Activated CD4-positive, alpha-beta T cell treated with anti-CD3 and anti-CD28 coated beads, Interleukin-10, Interleukin-2, amounts not matched to agents 100 ng/mL and 50 ng/mL, durations not matched to agents 16 hours and 8 hours (primary cell): ENCODE measurements around the gene PCNX3.

ENCODE experiments used
- DNase-seq: peaks from one replicate; pipeline ENCODE4 v3.0.0-alpha.2; 2020

Gene PCNX3

DNA sequence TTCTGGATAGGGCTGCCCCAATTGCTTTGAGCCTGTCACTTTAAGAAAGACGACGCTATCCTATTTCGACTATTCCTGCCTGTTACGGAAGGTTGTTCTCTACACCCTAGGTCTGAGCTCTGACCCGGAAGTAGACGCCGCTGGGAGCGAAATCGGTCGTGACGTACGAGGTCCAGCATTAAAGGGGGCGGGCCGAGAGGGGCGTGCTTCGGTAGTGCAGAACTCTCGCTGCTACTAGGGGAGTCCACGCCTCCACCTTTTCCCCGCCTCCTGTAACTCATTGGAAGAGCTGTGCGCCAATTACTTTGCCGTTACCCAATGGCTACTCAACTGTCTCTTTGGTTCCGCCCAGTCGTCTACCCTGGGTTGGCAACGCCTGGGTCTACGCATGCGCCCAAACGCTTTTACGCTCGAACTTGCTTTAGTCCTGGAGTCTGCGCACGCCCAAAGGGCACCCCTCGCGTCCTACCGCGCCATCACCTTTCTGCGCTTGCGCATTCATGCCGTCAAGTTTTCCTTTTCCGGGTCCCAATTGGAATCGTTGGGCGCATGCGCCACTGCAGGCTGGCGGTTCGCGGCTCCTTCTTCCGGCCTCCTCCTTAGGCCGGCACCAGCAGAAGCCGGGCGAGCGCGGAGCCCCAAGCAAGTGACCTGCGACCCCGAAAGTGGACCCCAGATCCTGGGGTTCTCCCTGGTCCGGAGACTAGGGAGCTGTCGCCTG lies at the start of gene PCNX3:
Gene PCNX3 (plus strand): TSS at position 548 of the 721 bp plus-strand sequence. CDS start 536 bp downstream, outside the sequence.
- DNase-seq: peak; percentile 100

- no peak for DNase-seq
Observed at GRCh38 chr11:65569164-65569972, 46.2 kb upstream of the PCNX3 start.

GRCh38 chr11:65569973-65570918 lies 45.3 kb upstream of the PCNX3 start, which contains the start of gene ZNRD2:
Gene ZNRD2, plus strand, starts transcription at chr11:65570477. Its CDS starts 15 bp downstream, at chr11:65570492.
- peak; percentile 100 for DNase-seq

DNA sequence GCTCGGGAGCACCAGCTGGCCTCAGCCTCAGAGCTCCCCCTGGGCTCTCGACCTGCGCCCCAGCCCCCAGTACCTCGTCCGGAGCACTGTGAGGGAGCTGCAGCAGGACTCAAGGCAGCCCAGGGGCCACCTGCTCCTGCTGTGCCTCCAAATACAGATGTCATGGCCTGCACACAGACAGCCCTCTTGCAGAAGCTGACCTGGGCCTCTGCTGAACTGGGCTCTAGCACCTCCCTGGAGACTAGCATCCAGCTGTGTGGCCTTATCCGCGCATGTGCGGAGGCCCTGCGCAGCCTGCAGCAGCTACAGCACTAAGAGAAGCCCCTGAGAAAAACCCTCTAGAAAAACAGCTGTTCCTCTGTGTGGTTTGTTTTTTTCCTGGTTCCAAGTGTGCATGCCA lies 44.2 kb upstream of the PCNX3 start:
- DNase-seq: no peak

GRCh38 chr11:65571940-65572339 lies 43.6 kb upstream of the PCNX3 start:
- DNase-seq: peak; percentile 41

- DNase-seq: peak; percentile 91
Observed at GRCh38 chr11:65572356-65573051, 43.1 kb upstream of the PCNX3 start, which contains the start of gene FAM89B. Gene FAM89B, plus strand, starts transcription at chr11:65572538. Its CDS starts 132 bp downstream, at chr11:65572670.

- peak; percentile 42 for DNase-seq
Observed at GRCh38 chr11:65573391-65574079, 42.0 kb upstream of the PCNX3 start.

GRCh38 chr11:65574109-65574810 lies 41.3 kb upstream of the PCNX3 start:
- DNase-seq: peak; percentile 98

DNA sequence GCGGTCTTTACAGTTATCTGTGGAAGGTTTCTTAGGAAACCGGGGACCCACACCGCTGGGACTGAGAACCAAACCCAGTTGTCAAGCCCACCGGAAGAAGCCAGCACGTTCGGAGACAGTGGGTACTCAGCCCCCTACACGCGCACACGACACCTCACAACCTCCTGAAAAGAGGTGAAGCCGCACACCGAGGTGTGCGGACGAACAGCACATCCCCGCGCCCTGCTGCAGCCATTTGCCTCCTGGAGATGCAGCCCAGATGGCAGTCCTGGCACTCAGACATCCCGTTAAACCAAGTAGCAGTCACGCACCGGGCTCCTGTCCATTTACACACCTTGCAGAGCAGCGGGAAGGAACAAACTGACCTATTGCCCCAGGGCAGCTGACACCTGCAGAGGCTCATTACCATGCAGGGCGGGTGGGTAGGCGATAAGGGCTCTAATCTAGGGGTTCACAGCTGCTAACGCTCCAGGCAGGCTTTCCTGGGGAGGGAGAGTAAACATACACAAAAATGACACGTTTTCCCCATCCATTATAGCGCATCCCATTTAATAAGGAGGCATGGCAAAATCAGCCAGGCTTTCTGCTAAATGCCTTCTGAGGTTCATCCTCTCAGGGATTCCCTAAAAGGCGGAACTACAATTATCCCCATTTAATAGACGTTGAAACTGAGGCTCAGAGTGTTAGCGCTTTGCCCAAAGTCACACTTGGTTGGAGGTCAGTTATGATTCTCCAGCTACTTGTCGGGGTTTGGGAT lies 40.6 kb upstream of the PCNX3 start:
- no peak for DNase-seq

DNA sequence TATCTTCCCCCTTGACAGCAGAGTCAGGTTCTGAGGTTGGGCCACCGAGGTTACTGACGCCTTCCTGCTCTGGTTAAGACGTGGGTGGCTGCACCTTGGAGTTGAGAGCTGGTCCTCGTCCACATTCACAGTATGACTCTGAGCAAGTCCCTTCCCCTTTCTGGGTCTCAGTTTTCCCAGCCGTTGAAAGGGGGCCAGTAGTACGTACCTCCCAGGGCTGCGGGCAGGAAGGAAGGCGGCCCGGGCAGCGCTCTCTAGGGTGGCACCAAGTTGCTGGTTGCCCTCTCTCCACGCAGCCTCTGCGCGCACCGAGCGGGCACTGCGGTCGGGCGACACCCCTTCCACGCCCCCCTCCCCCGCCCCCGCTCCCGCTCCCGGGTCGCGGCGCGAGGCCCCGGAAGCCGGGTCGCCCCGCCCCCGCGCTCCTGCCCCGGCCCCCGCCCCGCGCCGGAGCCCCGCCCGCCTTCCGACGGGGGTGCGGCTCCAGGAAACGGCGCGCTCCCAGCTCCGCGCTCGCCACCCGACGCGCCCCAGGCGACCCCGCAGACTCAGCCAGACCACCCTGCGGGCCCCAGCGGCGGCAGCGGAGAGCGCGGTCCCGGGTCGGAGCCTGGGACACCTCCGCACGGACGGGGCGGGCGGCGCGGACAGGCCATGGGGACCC lies 39.9 kb upstream of the PCNX3 start, which contains the start of gene EHBP1L1:
Gene EHBP1L1 (plus strand): TSS at position 486 of the 664 bp plus-strand sequence. CDS start 250 bp downstream, outside the sequence.
- DNase-seq: peak; percentile 90

- DNase-seq: no peak
Observed at GRCh38 chr11:65576232-65576866, 39.2 kb upstream of the PCNX3 start.

DNA sequence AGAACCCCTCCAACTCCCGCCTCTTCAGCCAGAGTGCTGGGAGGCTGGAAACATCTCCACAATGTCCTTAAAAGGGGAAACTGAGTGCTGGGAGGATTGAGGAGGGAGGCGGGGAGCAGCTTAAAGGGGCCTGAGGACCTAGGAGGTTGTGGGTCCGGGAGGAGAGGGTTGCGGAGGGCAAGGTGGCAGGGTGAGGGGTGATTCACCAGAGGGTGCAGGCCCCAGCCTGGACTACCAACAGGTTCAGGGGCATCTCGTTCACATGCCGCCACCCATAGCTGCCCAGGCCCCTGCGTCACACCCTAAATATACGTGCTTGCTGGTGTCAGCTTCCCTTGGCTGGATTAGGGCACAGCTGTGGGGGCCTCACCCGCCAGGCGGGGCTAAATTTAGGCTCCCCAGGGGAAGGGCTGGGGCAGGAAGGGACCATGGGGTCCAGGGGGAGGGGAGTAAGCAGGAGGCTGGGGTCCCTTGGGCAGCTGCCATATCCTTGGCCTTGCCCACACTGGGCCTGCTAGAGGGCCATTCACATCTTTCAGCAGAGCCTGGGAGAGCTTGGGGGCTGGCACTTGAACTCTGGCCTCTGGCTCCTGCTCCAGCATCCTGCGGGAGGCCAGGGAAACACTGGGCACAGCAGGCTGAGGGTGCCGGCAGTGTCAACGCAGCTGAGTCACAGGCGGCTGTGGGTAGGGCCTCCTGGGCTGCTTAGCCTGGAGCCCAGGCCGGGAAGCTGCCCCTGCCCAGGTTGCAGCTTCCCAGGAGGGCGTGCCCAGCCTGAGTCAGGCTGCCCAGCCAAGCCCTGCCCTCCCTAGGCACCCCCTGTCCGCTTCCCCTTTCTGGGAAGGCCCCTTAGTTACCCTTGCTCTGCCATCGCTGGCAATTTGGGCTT lies 38.5 kb upstream of the PCNX3 start:
- peak; percentile 45 for DNase-seq

DNA sequence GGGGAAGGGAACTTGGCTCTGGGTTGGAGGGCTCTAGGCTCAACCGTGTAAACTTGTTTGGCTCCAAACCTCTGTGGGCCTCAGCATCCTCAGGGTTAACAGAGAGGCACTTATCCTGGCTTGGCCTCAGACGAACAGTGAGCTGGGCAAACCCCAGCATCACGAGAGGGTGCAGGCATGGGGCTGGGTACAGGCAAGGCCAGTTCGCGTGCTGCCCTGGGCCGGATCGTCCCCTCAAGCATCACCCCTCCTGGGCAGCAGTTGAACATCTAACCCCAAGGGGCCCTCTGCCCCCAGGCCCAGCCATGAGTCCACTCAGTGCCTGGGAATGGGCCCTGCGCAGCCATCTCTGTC lies 37.8 kb upstream of the PCNX3 start:
- no peak for DNase-seq

DNA sequence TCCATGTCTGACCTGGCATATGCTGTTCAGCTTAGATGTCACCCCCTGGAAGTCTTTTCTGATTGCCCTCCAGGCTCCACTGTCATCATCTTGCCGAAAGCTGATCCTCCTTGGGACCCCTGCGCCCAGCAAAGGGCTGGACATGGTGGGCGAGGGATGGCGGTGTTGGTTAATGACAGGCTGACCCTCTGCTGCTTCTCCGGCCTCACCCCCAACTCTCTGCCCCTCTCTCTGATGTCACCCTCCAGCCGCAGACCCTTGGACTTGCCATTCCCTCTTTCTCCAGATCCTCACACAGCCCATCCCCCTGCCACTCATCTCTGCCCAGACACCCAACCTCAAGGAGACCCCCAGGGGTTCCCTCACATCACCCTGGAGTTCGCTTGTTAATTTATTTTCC lies 37.4 kb upstream of the PCNX3 start:
- no peak for DNase-seq

DNA sequence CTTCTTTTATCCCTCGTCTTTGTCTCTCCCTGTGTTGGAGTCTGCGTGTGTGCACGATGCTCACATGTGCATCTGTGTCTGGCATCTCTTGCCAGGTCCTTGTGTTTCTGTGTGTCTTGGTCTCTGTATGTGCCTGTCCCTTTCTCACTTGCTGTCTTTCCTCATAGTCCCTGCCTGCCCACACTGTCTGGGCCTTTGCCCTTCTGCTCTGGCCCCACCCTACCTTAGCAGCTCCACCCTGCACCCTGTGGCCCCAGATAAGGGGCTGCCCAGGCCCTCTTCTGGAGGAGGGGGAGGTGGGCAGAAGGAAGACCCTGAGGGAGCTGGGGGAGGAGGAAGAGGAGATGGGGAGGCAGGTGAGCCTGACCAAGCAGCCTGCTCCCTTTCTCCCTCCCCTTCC lies 36.9 kb upstream of the PCNX3 start:
- no peak for DNase-seq

DNA sequence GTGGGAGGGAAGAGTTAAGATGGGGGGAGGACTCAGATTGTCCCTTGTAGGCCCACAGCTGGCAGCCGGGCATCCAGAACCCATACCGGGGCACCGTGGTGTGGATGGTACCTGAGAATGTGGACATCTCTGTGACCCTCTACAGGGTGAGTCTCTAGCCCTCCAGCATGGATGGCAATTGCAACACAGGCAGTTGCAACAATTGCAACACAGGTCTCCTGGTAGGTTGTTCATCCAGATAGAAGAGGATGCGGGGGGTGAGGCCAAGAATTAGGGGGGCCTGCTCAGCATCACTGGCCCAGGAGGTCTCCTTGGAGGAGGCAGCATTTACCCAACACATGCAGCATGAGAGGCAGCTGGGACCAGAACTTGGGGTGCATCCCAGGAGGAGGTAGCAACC lies 36.3 kb upstream of the PCNX3 start:
- no peak for DNase-seq

DNA sequence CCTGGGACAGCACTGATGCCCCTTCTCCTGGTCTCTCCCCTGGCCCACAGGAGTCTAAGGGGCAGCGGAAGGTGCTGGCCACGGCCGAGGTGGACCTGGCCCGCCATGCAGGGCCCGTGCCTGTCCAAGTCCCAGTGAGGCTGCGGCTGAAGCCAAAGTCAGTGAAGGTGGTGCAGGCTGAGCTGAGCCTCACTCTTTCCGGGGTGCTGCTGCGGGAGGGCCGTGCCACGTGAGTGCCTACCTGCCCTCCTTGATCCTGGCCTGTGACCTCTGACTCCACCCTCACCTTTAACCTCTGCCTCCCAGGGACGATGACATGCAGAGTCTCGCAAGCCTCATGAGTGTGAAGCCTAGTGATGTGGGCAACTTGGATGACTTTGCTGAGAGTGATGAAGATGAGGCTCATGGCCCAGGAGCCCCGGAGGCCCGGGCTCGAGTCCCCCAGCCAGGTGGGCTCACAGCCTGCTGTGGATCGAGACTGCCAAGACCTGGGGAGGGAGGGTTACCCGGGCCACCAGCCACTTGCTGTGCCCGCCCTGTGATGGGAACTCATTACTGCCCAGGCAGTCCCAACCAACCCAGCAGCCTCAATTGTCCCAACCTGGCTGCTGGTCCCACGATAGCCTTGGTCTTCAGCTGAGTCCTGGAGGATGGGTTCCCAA lies 35.4 kb upstream of the PCNX3 start:
- DNase-seq: no peak
